HFFc6 (cell line): ENCODE results near the gene PRAMEF12. TPM values are rescaled to one million over a fixed set of nuclear protein-coding genes. Genes with fewer than 3 reads are reported as not detected.

Source experiments
- DNase-seq: peaks from one replicate; pipeline ENCODE4 v3.0.0-alpha.2; 2018
- H3K27ac Mint-ChIP-seq: 2 replicates; pipeline ENCODE4 v1.8.0; 2020; ENCODE audit warnings: mild to moderate bottlenecking, mixed read lengths
- H3K27me3 Mint-ChIP-seq: 2 replicates; pipeline ENCODE4 v1.8.0; 2021; ENCODE audit warnings: mild to moderate bottlenecking, moderate library complexity, mixed read lengths; ENCODE audit not compliant: insufficient read depth
- H3K36me3 Mint-ChIP-seq: 2 replicates; pipeline ENCODE4 v1.8.0; 2021; ENCODE audit warnings: low read depth, mixed read lengths
- H3K4me1 Mint-ChIP-seq: 2 replicates; pipeline ENCODE4 v1.8.0; 2020; ENCODE audit warnings: low read depth, mixed read lengths
- H3K4me3 Mint-ChIP-seq: 2 replicates; pipeline ENCODE4 v1.8.0; 2020; ENCODE audit warnings: mild to moderate bottlenecking, moderate library complexity, mixed read lengths
- H3K9me3 Mint-ChIP-seq: 2 replicates; pipeline ENCODE4 v1.8.0; 2020; ENCODE audit warnings: mild to moderate bottlenecking, mixed read lengths
- total RNA-seq, 6 experiments: library from RNA; stranded (reverse); fragmentation: NEBNext Ultra II Directional; extraction: Animal tissue kit (Norgen Biotek cat#: 25700); gene quantifications; 2 replicates in 1 of 6; 3 replicates in 5 of 6; pipeline ENCODE4 v1.2.3, GENCODE V29; 2021
- TF ChIP-seq, protein P1 (sequence below): fragments of 200-600 bp; sonication (generic); IDR thresholded peaks from 2 replicates; pipeline ENCODE4 v1.5.0; 2021; ENCODE audit warnings: antibody characterized with exemption, mild to moderate bottlenecking

The PRAMEF12 gene
- total RNA-seq, 6 experiments from 2014 or later = not detected

DNA sequence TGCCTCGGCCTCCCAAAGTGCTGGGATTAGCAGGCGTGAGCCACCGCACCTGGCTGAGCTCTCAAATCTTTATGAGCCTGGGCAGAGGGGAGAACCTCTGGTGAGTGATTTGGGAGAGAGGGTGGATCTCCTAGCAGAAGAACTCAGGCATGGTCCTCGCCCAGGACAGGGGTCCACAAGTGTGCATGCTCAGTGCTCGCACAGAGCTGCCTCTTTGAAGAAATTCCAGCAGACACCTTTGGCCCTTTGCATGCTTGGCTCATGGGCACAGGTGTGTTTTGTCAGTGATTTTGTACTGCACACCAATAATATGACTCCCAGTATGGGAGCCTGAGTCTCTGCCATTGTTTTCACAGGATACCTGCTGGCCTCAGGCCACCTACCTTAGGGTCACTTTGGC, 11.8 kb upstream of the PRAMEF12 start:
- Mint-ChIP-seq H3K4me1 (no peaks in the 10 kb centered on the region), H3K27me3 (peaks cover 1% of the 10 kb centered on the region), H3K9me3 (peaks cover 28% of the 10 kb centered on the region), H3K4me3 (no peak overlapping the region), H3K27ac (no peak overlapping the region), H3K36me3 (no peaks in the 10 kb centered on the region; the same call in 1 of the 2 replicates)
- no peak for DNase-seq
- TF ChIP-seq, protein P1, sequence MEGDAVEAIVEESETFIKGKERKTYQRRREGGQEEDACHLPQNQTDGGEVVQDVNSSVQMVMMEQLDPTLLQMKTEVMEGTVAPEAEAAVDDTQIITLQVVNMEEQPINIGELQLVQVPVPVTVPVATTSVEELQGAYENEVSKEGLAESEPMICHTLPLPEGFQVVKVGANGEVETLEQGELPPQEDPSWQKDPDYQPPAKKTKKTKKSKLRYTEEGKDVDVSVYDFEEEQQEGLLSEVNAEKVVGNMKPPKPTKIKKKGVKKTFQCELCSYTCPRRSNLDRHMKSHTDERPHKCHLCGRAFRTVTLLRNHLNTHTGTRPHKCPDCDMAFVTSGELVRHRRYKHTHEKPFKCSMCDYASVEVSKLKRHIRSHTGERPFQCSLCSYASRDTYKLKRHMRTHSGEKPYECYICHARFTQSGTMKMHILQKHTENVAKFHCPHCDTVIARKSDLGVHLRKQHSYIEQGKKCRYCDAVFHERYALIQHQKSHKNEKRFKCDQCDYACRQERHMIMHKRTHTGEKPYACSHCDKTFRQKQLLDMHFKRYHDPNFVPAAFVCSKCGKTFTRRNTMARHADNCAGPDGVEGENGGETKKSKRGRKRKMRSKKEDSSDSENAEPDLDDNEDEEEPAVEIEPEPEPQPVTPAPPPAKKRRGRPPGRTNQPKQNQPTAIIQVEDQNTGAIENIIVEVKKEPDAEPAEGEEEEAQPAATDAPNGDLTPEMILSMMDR = no peak

DNA sequence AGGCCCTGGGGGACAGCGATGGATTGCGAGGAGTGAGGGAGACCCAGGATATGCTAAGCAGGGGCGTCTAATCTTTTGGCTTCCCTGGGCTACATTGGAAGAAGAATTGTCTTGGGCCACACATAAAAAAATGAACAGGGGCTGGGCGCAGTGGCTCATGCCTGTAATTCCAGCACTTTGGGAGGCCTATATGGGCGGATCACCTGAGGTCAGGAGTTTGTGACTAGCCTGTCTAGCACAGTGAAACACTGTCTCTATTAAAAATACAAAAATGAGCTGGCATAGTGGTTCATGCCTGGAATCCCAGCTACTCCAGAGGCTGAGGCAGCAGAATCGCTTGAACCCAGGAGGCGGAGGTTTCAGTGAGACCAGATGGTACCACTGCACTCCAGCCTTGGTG, 10.8 kb upstream of the PRAMEF12 start:
- H3K4me1 Mint-ChIP-seq = no peaks in the 10 kb centered on the region
- no peak overlapping the region for H3K4me3 Mint-ChIP-seq
- H3K36me3 Mint-ChIP-seq = no peaks in the 10 kb centered on the region; the same call in 1 of the 2 replicates
- peaks cover 26% of the 10 kb centered on the region for H3K9me3 Mint-ChIP-seq
- peaks cover 1% of the 10 kb centered on the region for H3K27me3 Mint-ChIP-seq
- H3K27ac Mint-ChIP-seq = no peak overlapping the region
- no peak for DNase-seq
- TF ChIP-seq, protein P1 = no peak

DNA sequence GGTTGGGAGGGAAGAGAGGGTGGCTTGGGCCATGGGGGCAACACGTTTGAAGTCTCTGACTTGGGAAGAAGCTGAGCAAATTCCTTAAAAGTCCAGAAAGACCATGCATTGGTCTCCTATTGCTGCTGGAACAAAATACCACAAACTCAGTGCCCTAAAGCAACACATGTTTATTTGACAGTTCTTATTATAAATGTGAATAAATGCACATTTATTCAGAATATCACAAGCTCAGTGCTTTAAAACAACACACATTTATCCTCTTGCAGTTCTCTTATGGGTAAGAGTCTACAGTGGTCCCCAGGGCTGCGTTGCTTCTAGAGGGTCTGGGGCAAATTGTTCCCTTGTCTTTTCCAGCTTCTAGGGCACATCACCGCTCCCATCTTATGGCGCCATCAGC, 10.1 kb upstream of the PRAMEF12 start:
- Mint-ChIP-seq H3K4me1 (no peaks in the 10 kb centered on the region), H3K4me3 (no peak overlapping the region), H3K27me3 (peaks cover 1% of the 10 kb centered on the region), H3K27ac (no peak overlapping the region), H3K36me3 (no peaks in the 10 kb centered on the region; the same call in 1 of the 2 replicates), H3K9me3 (peaks cover 26% of the 10 kb centered on the region)
- no peak for DNase-seq
- TF ChIP-seq, protein P1 = no peak

GRCh38 chr1:12764016-12764415, 9.5 kb upstream of the PRAMEF12 start:
- no peak overlapping the region for H3K27ac Mint-ChIP-seq
- no peak for DNase-seq
- H3K9me3 Mint-ChIP-seq = peaks cover 26% of the 10 kb centered on the region
- no peaks in the 10 kb centered on the region; the same call in 1 of the 2 replicates for H3K36me3 Mint-ChIP-seq
- TF ChIP-seq, protein P1 = no peak
- H3K4me3 Mint-ChIP-seq = no peak overlapping the region
- H3K27me3 Mint-ChIP-seq = peaks cover 1% of the 10 kb centered on the region
- H3K4me1 Mint-ChIP-seq = no peaks in the 10 kb centered on the region

- TF ChIP-seq, protein P1 = no peak
- H3K4me1 Mint-ChIP-seq = no peaks in the 10 kb centered on the region
- peaks cover 51% of the 10 kb centered on the region for H3K9me3 Mint-ChIP-seq
- H3K36me3 Mint-ChIP-seq = no peaks in the 10 kb centered on the region
- no peak for DNase-seq
- H3K27me3 Mint-ChIP-seq = peaks cover 2% of the 10 kb centered on the region; the same call in 1 of the 2 replicates
- H3K27ac Mint-ChIP-seq = no peak overlapping the region
- H3K4me3 Mint-ChIP-seq = no peak overlapping the region
Measured at GRCh38 chr1:12769031-12769430, 4.5 kb upstream of the PRAMEF12 start.
